ENCODE measurements around the gene SUPT6H. TPM values are rescaled to one million over a fixed set of nuclear protein-coding genes. Genes with fewer than 3 reads are reported as not detected.

Gene SUPT6H
- total and polyA plus RNA-seq, 9 of the 15 experiments (the other 6 are each of a cell fraction or from before 2014, with no cell fraction given): 1.7 to 77.7 (median 49.2) TPM

DNA sequence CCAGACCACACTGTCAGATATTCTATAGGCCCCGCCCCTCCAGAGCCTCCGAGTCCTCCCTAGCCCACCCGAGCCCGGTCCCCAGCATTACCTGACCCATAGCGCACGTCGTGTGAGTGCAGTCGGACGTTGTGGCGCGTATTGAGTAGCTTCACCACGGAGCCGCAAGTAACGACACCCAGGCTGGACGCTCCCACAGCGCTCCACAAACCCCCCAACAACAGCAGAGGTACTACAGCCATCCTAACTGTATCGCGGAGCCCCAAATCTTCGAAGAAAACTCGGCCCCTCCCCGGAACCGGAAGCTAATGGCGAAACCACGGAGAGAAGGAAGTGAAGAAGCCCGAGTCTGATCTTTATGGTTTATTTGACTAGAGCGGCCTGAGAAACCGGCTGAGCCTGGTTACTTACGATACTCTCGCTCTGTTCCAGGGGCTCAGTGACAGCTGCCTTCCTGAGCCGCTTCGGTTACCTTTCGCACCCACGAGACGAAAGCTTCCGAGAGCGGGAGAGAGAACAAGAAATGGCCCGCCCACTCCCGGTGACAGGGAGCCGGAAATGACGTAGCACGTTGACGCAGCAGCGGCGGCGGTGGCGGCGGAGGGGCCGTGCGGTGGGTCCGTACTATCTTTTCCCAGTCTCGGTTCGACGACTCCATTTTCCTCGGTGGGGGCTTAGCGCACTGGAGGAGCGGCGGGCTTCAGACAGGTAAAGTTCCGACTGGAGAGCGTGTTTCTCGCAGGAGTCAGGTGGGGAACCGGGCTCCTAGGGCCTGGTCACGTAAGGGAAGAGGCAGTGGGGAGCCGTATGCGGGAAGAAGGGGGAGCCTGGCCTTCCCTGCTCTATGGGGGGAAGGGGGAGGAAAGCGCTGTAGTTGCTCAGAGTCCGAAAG, at the start of gene SUPT6H, which contains the start of gene SDF2 (continued):
- TF ChIP-seq, protein P1, sequence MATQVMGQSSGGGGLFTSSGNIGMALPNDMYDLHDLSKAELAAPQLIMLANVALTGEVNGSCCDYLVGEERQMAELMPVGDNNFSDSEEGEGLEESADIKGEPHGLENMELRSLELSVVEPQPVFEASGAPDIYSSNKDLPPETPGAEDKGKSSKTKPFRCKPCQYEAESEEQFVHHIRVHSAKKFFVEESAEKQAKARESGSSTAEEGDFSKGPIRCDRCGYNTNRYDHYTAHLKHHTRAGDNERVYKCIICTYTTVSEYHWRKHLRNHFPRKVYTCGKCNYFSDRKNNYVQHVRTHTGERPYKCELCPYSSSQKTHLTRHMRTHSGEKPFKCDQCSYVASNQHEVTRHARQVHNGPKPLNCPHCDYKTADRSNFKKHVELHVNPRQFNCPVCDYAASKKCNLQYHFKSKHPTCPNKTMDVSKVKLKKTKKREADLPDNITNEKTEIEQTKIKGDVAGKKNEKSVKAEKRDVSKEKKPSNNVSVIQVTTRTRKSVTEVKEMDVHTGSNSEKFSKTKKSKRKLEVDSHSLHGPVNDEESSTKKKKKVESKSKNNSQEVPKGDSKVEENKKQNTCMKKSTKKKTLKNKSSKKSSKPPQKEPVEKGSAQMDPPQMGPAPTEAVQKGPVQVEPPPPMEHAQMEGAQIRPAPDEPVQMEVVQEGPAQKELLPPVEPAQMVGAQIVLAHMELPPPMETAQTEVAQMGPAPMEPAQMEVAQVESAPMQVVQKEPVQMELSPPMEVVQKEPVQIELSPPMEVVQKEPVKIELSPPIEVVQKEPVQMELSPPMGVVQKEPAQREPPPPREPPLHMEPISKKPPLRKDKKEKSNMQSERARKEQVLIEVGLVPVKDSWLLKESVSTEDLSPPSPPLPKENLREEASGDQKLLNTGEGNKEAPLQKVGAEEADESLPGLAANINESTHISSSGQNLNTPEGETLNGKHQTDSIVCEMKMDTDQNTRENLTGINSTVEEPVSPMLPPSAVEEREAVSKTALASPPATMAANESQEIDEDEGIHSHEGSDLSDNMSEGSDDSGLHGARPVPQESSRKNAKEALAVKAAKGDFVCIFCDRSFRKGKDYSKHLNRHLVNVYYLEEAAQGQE (IDR thresholded peaks at IDR 0.05; ENCODE audit: borderline replicate concordance): no peak
- TF ChIP-seq, protein P1 (CRISPR knock-in tag; IDR thresholded peaks at IDR 0.05; ENCODE audit: low read depth): no peak
- no peak for TF ChIP-seq ZNF311 (CRISPR knock-in tag; IDR thresholded peaks at IDR 0.05)
- TF ChIP-seq CBFA2T2 (conservative IDR thresholded peaks at IDR 0.05): no peak
- TF ChIP-seq SRSF3 (IDR thresholded peaks at IDR 0.05; ENCODE audit: insufficient read depth, low read length): 0 out of 2 replicates have a peak, but pooled peaks have one; percentile 12
- no peak for TF ChIP-seq ZNF347 (CRISPR knock-in tag; IDR thresholded peaks at IDR 0.05; ENCODE audit: low read depth)
- peak; percentile 77 for TF ChIP-seq JUND (IDR thresholded peaks at IDR 0.05; ENCODE audit: borderline replicate concordance, low read depth, low read length)
- TF ChIP-seq JUND (tag; IDR thresholded peaks at IDR 0.05; ENCODE audit: borderline replicate concordance, low read depth, low read length): peak; percentile 68; the same call in 2 of the 3 replicates
- TF ChIP-seq, protein P2, sequence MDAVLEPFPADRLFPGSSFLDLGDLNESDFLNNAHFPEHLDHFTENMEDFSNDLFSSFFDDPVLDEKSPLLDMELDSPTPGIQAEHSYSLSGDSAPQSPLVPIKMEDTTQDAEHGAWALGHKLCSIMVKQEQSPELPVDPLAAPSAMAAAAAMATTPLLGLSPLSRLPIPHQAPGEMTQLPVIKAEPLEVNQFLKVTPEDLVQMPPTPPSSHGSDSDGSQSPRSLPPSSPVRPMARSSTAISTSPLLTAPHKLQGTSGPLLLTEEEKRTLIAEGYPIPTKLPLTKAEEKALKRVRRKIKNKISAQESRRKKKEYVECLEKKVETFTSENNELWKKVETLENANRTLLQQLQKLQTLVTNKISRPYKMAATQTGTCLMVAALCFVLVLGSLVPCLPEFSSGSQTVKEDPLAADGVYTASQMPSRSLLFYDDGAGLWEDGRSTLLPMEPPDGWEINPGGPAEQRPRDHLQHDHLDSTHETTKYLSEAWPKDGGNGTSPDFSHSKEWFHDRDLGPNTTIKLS (IDR thresholded peaks at IDR 0.05; ENCODE audit: borderline replicate concordance, low read depth): peak; percentile 83
- peak; percentile 96 for TF ChIP-seq PHF8 (IDR thresholded peaks at IDR 0.05; ENCODE audit: borderline replicate concordance, low read length)
- TF ChIP-seq ZBTB17 (CRISPR knock-in tag; IDR thresholded peaks at IDR 0.05): peak; percentile 81
- peak; percentile 3; the same call in 1 of the 2 replicates for TF ChIP-seq KAT8 (IDR thresholded peaks at IDR 0.05; ENCODE audit: low read depth)
- TF ChIP-seq CAMTA2 (CRISPR knock-in tag; conservative IDR thresholded peaks at IDR 0.05): 0 out of 2 replicates have a peak, but pooled peaks have one; percentile 26
- TF ChIP-seq STAT5A (IDR thresholded peaks at IDR 0.05; ENCODE audit: borderline replicate concordance, low read length): no peak
- no peak for TF ChIP-seq TARDBP (IDR thresholded peaks at IDR 0.05)
- TF ChIP-seq NR1H2 (CRISPR knock-in tag; IDR thresholded peaks at IDR 0.05): peak; percentile 67; the same call in 1 of the 2 replicates

Measured in K562 (cell line).